Smooth muscle cell of the coronary artery (primary cell): ENCODE results near the gene KRTAP5-5. TPM values are rescaled to one million over a fixed set of nuclear protein-coding genes. Genes with fewer than 3 reads are reported as not detected.

Source experiments
- total RNA-seq: library from RNA; depleted of rRNA; stranded (reverse); fragments of >200 nt; gene quantifications from 2 replicates; pipeline ENCODE4 v1.2.3, GENCODE V29; 2014; ENCODE audit warnings: low replicate concordance

Gene KRTAP5-5, protein sequence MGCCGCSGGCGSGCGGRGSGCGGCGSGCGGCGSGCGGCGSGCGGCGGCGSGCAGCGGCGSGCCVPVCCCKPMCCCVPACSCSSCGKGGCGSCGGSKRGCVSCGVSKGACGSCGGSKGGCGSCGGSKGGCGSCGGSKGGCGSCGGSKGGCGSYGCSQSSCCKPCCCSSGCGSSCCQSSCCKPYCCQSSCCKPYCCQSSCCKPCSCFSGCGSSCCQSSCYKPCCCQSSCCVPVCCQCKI
- total RNA-seq, result not detected in 2 replicates

DNA sequence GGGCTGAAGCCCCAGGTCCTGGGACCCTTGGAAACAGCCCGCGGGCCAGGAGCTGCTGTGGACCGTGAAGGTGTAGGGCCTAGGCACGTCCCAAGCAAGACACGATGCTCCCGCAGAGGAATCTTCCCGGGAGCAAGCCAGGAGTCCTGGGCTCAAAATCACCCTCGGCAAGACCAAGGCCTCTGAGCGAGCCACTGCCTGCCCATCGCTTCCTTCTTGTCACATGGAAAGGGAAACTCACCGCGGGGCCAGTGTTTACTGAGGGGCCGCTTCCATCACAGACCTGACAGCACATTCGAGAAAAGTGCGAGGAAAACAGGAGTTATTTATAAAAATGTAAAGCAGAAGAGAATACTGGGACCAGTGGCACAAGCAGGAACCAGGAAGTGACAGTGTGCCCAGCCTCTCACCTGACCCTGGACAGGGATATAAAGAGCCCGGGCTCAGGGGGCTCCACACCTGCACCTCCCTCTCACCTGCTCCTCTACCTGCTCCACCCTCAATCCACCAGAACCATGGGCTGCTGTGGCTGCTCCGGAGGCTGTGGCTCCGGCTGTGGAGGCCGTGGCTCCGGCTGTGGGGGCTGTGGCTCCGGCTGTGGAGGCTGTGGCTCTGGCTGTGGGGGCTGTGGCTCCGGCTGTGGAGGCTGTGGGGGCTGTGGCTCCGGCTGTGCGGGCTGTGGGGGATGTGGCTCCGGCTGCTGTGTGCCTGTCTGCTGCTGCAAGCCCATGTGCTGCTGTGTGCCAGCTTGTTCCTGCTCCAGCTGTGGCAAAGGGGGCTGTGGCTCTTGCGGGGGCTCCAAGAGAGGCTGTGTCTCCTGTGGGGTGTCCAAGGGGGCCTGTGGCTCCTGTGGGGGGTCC is at the start of gene KRTAP5-5:
Gene KRTAP5-5, plus strand, starts transcription at position 450 of the 860 bp plus-strand sequence. Its CDS starts 66 bp downstream, at position 516.

DNA sequence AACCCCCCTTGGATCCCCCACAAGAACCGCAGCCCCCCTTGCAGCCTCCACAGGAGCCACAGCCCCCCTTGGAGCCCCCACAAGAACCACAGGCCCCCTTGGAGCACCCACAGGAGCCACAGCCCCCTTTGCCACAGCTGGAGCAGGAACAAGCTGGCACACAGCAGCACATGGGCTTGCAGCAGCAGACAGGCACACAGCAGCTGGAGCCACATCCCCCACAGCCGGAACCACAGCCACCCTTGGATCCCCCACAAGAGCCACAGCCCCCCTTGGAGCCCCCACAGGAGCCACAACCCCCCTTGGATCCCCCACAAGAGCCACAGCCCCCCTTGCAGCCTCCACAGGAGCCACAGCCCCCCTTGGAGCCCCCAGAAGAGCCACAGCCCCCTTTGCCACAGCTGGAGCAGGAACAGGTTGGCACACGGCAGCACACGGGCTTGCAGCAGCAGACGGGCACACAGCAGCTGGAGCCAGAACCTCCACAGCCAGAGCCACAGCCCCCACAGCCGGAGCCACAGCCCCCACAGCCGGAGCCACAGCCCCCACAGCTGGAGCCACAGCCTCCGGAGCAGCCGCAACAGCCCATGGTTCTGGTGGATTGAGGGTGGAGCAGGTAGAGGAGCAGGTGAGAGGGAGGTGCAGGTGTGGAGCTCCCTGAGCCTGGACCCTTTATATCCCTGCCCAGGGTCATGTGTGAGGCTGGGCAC is 44.8 kb upstream of the KRTAP5-5 start, which contains the start of gene KRTAP5-1:
Gene KRTAP5-1, minus strand, starts transcription at position 623 of the 710 bp plus-strand sequence. Its CDS starts 34 bp downstream, at position 589.

DNA sequence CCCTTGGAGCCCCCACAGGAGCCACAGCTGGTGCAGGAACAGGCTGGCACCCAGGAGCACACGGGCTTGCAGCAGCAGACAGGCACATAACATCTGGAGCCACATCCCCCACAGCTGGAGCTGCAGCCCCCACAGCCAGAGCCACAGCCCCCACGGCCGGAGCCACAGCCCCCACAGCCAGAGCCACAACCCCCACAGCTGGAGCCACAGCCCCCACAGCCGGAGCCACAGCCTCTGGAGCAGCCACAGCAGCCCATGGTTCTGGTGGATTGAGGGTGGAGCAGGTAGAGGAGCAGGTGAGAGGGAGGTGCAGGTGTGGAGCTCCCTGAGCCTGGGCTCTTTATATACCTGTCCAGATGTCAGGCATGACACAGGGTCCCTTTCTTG is 31.6 kb upstream of the KRTAP5-5 start, which contains the start of gene KRTAP5-2:
Gene KRTAP5-2, minus strand, starts transcription at position 301 of the 387 bp plus-strand sequence. Its CDS starts 44 bp downstream, at position 257.

DNA sequence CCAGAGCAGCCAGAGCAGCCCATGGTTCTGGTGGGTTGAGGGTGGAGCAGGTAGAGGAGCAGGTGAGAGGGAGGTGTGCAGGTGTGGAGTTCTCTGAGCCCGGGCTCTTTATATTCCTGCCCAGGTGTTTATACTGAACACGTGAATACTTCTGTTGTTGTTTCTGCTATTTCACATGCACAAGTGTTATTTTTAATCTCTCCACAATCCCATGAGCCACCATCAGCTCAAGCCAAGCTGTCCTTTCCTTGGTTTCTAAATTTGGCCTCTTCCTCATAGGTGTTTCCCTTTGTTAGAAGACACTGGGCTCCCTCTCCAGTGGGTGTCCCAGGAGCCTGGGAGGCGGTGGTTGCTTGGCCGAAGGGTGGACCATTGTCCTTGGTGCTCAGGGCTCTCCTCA is 21.2 kb upstream of the KRTAP5-5 start, which contains the start of gene KRTAP5-3:
Gene KRTAP5-3, minus strand, starts transcription at position 101 of the 400 bp plus-strand sequence. Its CDS starts 78 bp downstream, at position 23.

DNA sequence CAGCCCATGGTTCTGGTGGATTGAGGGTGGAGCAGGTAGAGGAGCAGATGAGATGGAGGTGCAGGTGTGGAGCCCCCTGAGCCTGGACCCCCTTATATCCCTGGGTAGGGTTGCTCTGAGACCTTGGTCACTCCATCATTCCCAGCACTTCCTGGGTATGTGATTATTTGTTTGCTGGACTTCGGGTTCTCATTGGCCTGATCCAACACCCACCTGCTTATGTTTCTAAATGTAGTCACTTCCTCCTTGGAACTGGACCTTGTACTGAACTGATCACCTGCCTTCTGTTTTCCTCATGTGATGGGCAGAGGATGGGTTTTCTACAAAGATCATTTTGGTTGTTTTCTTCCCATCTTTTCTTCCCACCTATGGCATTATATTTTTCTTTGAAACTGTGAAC is 7.5 kb upstream of the KRTAP5-5 start, which contains the start of gene KRTAP5-4:
Gene KRTAP5-4, minus strand, starts transcription at position 53 of the 400 bp plus-strand sequence. Its CDS starts 45 bp downstream, at position 8.

Other genes with a start within 250 kb of the KRTAP5-5 start
- 0.23 and 0.47 TPM in 2 replicates for gene BRSK2, start 239.8 kb upstream of the KRTAP5-5 start, total RNA-seq
- gene MOB2, start 143.0 kb upstream of the KRTAP5-5 start, total RNA-seq, result 26.3 and 55.0 TPM in 2 replicates
- gene DUSP8, start 57.5 kb upstream of the KRTAP5-5 start, total RNA-seq, result 0.23 TPM in 1 of 2 replicates, not detected in the other
- not detected in 2 replicates for gene KRTAP5-1, start 44.5 kb upstream of the KRTAP5-5 start, total RNA-seq
- not detected in 2 replicates for gene KRTAP5-2, start 31.5 kb upstream of the KRTAP5-5 start, total RNA-seq
- not detected in 2 replicates for gene KRTAP5-3, start 21.3 kb upstream of the KRTAP5-5 start, total RNA-seq
- not detected in 2 replicates for gene KRTAP5-4, start 7.6 kb upstream of the KRTAP5-5 start, total RNA-seq
- gene KRTAP5-6, start 67.4 kb downstream of the KRTAP5-5 start, total RNA-seq, result not detected in 2 replicates
- gene IFITM10, start 120.8 kb downstream of the KRTAP5-5 start, total RNA-seq, result 0.82 and 2.5 TPM in 2 replicates
- 196 and 514 TPM in 2 replicates for gene CTSD, start 134.2 kb downstream of the KRTAP5-5 start, total RNA-seq
- gene SYT8, start 205.2 kb downstream of the KRTAP5-5 start, total RNA-seq, result 0.38 TPM in 1 of 2 replicates, not detected in the other
- gene TNNI2, start 209.2 kb downstream of the KRTAP5-5 start, total RNA-seq, result not detected in 2 replicates
- 0.53 and 25.2 TPM in 2 replicates for gene LSP1, start 223.3 kb downstream of the KRTAP5-5 start, total RNA-seq